HTR-8/SVneo (cell line): ENCODE results near the gene URAD.

Experiments used
- DNase-seq: peaks from one replicate; pipeline ENCODE4 v3.0.0; 2011; ENCODE audit warnings: low spot score, mixed read lengths; ENCODE audit not compliant: insufficient read length
- FAIRE-seq: peaks from 2 replicates; lab custom pipeline; 2011; peaks lifted over from hg19 to GRCh38; lab: Jason Lieb, UNC

URAD gene

GRCh38 chr13:28001837-28002473 lies 13.5 kb upstream of the URAD start:
- DNase-seq (no peak), FAIRE-seq (no peak)

DNA sequence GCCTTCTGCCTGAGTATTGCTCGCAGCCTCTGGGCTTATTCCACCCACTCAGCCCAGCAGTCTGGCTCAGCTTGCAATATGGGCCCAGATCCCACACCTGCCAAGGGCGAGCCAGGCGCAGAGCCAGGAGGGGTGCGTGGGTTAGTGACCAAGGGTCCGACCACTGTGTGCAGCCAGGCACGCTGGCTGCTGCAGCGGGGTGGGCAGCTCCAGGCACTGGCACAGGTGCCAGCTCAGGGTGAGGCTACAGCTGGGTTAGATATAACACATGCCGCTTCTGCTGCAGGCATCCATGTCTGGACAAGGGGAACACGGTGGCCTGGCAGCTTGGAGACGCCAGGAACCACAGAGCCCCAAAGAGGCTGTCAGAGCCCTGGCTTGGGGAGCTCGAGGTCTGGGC lies 12.6 kb upstream of the URAD start:
- no peak for FAIRE-seq
- DNase-seq: no peak

DNA sequence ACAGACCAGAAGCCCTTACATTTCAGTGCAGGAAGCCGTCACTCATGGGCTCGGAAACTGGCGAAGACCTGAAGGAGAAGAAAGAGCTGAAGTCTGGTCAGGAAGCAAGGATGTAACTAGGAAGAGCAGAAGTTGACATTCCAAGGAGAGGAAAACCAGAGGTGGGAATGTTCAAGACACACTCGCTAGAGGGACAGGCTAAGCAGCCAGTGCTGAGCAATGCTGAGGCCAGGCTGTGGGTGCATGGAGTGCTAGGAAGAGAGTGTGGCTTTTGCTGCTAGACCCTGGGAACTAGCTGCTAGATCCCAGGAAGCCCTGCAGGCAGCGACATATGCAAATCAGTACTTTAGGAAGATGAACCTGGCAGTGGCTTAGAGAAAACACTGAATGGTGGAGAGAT lies 12.1 kb upstream of the URAD start:
- FAIRE-seq: no peak
- no peak for DNase-seq

DNA sequence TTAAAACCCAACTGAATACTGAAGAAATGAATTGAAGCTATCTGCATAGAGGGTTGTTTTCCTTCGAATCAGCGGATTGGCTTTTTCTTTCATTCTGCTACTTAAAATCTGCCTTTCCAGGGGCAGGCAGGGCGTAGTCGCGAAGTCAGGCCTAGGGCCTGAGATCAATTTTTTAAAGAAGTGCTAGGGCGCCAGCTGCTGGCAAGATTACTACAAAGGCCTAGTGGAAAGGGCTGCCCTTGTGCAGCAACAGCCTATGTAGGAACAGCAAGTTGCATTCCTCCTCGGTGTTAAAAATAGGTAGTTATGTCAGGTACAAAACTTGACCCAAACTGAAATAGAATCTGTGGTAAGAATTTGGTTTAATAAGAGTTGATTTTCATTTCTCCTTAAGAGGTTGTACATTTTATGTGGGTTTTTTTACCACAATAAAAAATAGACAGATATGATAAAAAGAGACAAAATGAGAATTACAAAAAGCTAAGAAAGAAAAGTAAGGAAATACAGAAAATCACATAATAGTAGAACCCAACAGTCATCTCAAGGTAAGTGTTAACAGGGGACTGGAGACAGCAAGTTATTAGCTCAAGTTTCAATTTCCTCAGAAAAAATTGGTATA lies 9.5 kb upstream of the URAD start:
- FAIRE-seq: no peak

DNA sequence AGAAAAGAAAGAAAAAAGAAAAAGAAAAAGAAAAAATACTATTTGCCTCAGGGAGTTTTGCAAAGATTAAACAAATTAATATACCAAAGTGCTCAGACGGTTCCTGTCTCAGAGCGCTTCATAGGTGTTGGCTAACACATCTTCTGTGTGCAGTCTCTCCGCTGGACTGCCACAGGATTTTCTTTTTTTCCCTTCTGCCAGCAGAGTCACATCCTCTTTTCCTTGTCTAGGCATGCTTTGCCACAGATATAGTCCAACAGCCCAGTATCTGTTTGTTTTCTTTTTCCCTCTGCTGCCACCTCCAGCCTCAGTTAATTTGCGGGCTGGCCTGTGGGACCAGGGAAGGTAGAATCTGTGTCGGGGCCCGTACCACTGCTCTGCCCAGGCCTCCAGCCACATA lies 3.4 kb upstream of the URAD start:
- FAIRE-seq (no peak), DNase-seq (no peak)

More for the DNA sequence above, 9.5 kb upstream of the URAD start:
- DNase-seq: no peak

GRCh38 chr13:27985600-27985999 lies 2.9 kb downstream of the URAD start:
- FAIRE-seq (no peak), DNase-seq (no peak)

- DNase-seq: no peak
- no peak for FAIRE-seq
Observed at GRCh38 chr13:27982361-27982760, 6.1 kb downstream of the URAD start.

- DNase-seq: no peak
- FAIRE-seq: no peak
Observed at GRCh38 chr13:27981006-27981708, 7.3 kb downstream of the URAD start.

GRCh38 chr13:27980280-27980998 lies 8.1 kb downstream of the URAD start:
- DNase-seq (no peak), FAIRE-seq (no peak)

GRCh38 chr13:27979765-27980279 lies 8.7 kb downstream of the URAD start:
- no peak for DNase-seq
- FAIRE-seq: no peak

- FAIRE-seq: no peak
Observed at GRCh38 chr13:27979001-27979643, 9.4 kb downstream of the URAD start.

DNA sequence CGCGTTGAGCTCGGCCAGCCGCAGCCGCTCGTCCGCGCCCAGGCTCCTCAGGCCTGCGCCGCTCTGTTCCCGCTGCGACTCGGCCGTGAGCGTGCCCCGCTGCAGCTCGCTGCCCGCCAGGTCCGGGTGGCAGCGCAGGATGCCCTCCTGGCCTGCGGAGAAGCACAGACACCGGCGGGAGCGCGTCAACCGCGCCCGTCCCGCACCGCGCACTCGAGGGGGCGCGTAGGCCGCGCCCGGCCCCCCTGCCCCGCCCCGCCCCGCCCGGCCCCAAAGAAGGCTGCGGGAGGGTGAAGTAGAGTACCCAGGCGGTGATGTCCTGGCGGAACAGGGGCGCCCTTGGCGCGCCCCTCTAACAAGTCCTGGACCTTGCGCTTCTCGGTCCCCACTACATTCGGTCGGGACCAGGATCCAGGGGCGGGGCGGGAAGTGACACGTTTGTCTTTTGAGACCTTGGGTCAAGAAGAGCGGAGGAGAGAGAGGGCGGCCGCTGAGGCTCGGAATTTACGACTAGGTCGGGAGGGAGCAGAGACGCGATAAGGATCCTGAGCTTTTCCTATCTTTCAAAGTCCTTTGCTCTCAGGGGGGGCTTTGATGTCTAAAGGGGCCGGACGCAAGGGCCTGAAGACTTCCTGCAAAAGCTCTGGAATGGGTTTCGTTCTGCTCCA lies 10.1 kb downstream of the URAD start:
- no peak for DNase-seq
- FAIRE-seq: no peak

More at GRCh38 chr13:27979001-27979643, 9.4 kb downstream of the URAD start:
- DNase-seq: no peak

GRCh38 chr13:27977476-27978300 lies 10.8 kb downstream of the URAD start:
- DNase-seq (no peak), FAIRE-seq (no peak)

- DNase-seq: no peak
- no peak for FAIRE-seq
Observed at GRCh38 chr13:27976362-27977091, 12.0 kb downstream of the URAD start.

DNA sequence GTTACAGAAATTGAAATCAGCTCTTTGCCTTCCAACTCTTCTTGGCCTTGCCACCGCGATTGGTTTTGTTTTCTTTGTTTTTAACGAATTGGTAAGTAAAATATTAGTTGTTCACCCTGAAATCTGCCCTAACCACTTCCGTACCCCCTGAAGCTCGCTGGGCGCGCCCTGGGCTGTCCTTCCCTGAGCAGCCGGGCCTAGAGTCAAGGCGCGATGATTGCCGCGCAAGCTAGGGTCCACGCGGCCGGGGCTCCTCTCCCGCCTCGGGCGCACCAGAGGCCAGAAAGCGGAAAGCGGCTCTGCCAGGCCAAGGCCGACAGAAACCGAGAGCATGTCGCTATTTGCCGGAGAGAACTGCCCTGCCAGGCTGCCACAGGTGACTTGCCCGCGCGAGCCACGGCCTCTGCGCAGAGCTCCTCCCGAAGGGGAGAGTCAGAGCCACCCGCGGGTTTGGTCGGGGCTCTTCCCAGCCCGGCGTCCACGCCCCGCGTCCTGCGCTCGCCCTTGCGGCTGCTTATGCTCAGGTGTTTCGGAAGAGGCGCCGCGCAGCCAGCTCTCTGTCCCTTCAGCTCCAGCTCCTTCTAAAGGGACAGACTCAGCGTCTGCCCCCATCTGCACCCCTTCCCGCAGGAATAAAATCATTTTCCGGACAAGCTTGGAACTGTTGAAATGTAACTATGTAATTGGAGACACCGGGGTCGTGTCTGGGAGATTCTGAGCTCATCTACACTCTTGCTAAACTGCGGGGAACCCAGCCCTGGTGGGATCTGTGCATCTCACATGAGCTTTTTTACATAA lies 12.7 kb downstream of the URAD start:
- FAIRE-seq (no peak), DNase-seq (no peak)

DNA sequence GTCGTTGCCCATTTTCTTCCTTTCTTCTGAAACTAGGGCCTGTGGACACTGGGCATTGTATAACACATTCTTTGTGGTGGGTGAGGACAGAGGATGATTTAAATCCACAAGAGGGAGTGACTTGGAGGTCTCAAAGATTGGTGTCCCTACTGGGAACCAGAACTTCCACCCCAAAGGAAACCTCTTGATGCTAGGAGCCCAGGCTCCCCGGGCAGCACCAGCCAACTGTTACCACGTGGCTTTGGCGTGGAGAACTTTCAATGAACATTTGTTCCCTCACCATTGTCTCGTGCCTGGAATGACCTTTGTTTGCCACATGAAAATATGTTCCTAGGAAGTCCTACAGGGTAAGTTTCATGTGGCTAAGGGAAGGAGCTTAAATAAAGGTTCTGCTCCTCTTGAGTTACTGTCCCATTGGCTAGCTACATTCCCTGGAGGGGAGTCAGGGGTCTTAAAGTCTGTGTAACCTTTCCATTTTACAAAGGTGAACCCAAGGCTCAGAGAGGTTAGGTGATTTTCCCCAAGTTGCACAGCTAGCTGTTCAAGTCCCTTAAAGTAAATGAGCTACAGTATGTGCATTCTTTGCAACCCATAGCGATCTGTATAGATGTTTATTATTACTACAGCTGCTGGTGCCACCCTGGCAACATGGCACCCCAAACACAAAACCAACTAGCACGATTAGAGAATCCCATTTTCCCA lies 14.4 kb downstream of the URAD start:
- DNase-seq: no peak
- no peak for FAIRE-seq

- FAIRE-seq: no peak
- DNase-seq: no peak
Observed at GRCh38 chr13:27973291-27973690, 15.2 kb downstream of the URAD start.
